SIG-M5 treated with dmso at 0.1 percent for 504 hours (cell line): ENCODE results near the gene RBL1.
A peak's percentile ranks its signal among the peaks of the same experiment; 100 is the strongest.
"Not testable (repeated sequence)": the region's sequence is repeated elsewhere in the genome, so short reads cannot be mapped to it uniquely, and the experiment has no call there.

Experiments
- DNase-seq: peaks from one replicate; lab custom pipeline; 2025; ENCODE audit not compliant: unreplicated experiment; lab: John Stamatoyannopoulos, UW

RBL1 gene

GRCh38 chr20:37077009-37077408 is 18.8 kb downstream of the RBL1 start:
- DNase-seq, result no peak

DNA sequence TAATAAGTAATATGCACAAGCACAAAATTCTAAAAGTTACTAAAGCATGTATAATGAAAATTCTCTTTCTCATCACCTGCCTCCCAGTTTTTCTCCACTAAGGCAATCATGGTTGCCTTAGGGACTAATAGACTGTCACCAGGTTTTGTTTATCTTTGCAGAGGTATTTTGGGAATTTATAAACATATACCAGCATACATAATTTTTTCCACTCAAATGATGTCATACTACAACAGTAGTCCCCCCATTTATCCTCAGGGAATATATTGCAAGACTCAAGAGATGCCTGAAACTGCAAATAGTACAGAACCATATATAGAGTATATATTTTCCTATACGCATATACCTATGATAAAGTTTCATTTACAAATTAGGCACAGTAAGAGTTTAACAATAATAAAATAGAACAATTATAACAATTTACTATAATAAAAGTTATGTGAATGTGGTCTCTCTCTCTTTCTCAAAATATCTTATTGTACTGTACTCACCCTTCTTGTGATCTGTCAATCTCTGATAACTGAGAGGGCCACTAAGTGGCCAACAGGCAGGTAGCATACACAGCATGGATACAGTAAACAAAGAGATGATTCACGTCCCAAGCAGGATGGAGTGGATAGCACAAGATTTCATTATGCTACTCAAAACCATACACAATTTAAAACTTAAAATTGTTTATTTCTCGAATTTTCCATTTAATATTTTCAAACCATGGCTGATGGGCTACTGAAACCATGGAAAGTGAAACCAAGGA is 19.7 kb downstream of the RBL1 start:
- DNase-seq, result no peak

- DNase-seq, result no peak
Observed at GRCh38 chr20:37072293-37073196, 23.3 kb downstream of the RBL1 start.

DNA sequence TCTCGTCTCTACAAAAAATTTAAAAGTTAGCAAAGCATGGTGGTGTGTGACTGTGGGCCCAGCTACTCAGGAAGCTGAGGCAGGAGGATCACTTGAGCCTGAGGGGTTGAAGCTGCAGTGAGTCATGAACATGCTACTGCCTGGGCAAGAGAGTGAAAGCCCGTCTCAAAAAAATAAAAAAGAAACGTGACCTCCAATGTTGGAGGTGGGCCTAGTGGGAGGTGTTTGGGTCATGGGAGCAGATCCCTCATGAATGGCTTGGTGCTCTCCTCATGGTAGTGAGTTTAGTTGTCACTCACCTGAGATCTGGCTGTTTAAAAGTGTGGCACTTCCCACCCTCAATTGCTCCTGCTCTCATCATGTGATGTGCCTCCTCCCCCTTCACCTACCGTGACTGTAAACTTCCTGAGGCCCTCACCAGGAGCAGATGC is 24.3 kb downstream of the RBL1 start:
- DNase-seq, result no peak

DNA sequence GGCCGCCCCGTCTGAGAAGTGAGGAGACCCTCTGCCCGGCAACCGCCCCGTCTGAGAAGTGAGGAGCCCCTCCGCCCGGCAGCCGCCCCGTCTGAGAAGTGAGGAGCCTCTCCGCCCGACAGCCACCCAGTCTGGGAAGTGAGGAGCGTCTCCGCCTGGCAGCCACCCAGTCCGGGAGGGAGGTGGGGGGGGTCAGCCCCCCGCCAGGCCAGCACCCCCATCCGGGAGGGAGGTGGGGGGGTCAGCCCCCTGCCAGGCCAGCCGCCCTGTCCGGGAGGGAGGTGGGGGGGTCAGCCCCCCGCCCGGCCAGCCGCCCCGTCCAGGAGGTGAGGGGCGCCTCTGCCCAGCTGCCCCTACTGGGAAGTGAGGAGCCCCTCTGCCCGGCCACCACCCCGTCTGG is 26.2 kb downstream of the RBL1 start:
- not testable (repeated sequence) for DNase-seq

DNA sequence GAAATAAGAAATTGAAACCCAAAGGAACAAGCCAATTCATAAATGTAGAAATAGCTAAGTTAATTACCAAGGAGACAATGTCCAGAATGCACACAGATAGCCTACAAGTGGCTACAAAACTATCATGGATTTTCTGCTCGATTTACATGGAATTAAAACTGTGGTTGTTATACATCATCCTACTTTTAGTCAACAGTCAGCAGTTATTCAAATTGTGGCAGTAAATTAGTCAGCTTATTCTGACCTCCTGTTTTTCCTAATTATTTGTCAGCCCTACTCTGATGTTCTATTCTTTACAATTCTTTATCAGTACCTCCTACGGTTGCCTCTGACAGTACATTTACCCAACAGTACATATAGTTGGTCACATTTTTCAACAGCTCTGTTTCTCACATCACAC is 29.6 kb downstream of the RBL1 start:
- DNase-seq, result no peak

DNA sequence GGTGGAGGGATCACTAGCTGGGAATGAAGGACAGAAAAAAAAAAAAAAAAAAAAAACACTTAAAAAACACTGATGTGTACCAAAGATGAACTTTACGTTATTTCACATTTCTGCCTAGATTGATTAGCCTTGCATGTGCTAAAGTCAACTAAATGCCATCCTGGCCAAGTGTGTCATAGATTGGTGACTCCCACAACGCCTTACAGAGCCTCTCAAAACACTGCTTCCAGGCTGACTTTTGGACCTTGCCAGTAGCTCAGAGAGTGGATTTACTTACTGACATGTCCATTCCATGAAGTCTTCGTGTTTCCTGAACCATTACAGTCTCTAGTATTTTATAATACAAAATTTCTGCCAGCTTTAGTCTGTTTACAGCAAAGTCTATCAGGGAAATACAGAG is 40.5 kb downstream of the RBL1 start:
- no peak for DNase-seq

- no peak for DNase-seq
Observed at GRCh38 chr20:37053230-37053950, 42.4 kb downstream of the RBL1 start.

GRCh38 chr20:37042986-37043972 is 52.5 kb downstream of the RBL1 start:
- peak; percentile 14 for DNase-seq

DNA sequence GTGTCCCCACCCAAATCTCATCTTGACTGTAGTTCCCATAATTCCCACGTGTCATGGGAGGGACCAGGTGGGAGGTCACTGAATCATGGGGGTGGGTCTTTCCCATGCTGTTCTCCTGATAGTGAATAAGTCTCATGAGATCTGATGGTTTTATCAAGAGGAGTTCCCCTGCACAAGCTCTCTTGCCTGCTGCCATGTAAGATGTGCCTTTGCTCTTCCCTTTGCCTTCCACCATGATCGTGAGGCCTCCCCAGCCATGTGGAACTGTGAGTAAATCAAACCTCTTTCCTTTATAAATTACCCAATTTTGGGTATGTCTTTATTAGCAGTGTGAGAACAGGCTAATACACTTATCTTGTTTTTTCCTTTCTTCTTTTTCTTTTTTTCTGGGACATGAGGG is 56.4 kb downstream of the RBL1 start:
- not testable (repeated sequence) for DNase-seq

- DNase-seq, result no peak
Observed at GRCh38 chr20:37032077-37032476, 63.7 kb downstream of the RBL1 start.

DNA sequence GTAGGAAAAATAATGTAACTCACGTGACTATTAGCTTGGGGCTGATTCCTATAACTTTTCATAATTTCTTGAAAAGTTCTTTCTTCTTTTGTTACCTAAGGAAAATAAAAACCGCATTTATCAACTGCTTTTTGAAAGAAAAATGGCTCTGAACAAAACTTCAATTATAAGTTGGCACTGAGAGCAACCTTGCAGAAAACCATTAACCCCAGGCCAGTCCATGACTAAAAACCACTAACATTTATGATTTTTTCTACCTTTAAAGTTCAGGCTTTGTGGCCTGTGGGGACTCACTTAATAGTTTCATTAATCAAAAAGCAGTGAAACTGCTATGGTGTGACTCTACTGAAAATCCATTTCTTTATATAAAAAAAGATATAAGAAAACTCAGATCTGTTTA is 75.2 kb downstream of the RBL1 start:
- no peak for DNase-seq

DNA sequence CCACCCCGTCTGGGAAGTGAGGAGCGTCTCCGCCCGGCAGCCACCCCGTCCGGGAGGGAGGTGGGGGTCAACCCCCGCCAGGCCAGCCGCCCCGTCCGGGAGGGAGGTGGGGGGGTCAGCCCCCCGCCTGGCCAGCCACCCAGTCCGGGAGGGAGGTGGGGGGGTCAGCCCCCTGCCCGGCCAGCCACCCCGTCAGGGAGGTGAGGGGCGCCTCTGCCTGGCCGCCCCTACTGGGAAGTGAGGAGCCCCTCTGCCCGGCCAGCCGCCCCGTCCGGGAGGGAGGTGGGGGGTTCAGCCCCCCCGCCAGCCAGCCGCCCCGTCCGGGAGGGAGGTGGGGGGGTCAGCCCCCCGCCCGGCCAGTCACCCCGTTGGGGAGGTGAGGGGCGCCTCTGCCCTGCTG is 83.2 kb downstream of the RBL1 start:
- not testable (repeated sequence) for DNase-seq

DNA sequence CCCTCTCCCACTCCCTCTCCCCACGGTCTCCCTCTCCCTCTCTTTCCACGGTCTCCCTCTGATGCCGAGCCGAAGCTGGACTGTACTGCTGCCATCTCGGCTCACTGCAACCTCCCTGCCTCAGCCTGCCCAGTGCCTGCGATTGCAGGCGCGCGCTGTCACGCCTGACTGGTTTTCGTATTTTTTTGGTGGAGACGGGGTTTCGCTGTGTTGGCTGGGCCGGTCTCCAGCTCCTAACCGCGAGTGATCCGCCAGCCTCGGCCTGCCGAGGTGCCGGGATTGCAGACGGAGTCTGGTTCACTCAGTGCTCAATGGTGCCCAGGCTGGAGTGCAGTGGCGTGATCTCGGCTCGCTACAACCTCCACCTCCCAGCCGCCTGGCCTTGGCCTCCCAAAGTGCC is 83.9 kb downstream of the RBL1 start:
- not testable (repeated sequence) for DNase-seq

- DNase-seq, result no peak
Observed at GRCh38 chr20:37011147-37011546, 84.7 kb downstream of the RBL1 start.

DNA sequence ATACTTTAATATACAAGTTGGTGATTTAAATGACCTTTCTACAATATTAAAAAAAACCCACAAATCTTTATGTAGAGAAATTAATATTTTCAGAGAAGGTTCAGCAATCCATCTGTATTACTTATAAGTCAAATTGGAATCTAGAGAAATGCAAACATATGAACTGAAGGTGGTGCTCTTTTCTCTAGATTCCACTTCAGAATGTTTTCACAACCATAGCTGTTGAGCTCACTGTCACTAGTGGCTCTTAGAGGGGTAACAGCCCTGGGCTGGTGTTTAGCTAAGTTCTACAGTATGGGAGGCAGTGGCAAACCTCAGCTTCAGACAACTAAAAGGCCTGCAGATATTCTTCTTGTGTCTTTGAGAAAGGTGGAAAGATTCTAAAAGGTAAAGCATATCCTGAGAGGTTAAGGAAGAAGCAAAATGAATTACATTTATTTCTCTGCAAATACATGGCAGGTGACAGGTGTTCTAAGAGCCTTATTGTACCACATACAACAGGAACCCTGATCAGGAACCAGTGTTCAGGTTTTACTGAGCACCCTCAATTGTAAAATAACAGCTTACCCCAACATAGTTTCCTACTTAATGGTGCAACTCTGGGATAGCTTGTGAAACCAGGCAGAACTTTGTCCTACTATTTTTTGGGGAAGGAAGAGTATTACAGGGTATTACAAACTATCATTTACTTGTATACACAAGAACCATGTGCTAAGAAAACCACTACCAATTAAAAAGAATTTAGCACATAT is 87.7 kb downstream of the RBL1 start:
- peak; percentile 78 for DNase-seq

- DNase-seq, result peak; percentile 98
Observed at GRCh38 chr20:37005062-37005942, 90.5 kb downstream of the RBL1 start.

- DNase-seq, result not testable (repeated sequence)
Observed at GRCh38 chr20:37001634-37002033, 94.2 kb downstream of the RBL1 start.

GRCh38 chr20:37000171-37000570 is 95.6 kb downstream of the RBL1 start:
- DNase-seq, result not testable (repeated sequence)
